ENCODE data around the gene MUC2.

GRCh38 chr11:1062075-1062820, 12.4 kb upstream of the MUC2 start:
- TF ChIP-seq CTCF (conservative IDR thresholded peaks at IDR 0.05) (no peak), ZFX (IDR thresholded peaks at IDR 0.05) (no peak)

All from C4-2B (cell line).